HepG2 (cell line): Measurements from ENCODE around the gene MCC. TPM values are rescaled to one million over a fixed set of nuclear protein-coding genes. Genes with fewer than 3 reads are reported as not detected.

Experiments
- CHD4 ChIP-seq: fragments of 200-600 bp; sonication (generic); IDR thresholded peaks from 2 replicates; pipeline ENCODE4 v1.7.0; 2017; ENCODE audit warnings: mild to moderate bottlenecking, low read length, borderline replicate concordance
- CREB1 ChIP-seq, 2 experiments: fragments of 450-650 bp in 1 of 2; IDR thresholded peaks; 2 replicates each; pipeline ENCODE4 v1.6.1; 2016 to 2017; ENCODE audit warnings: control low read depth in 1 of 2, mild to moderate bottlenecking in 1 of 2, missing compliant biosample characterization in 1 of 2, missing genetic modification characterization in 1 of 2
- ETV5 ChIP-seq: IDR thresholded peaks from 2 replicates; pipeline ENCODE4 v1.6.1; 2018; ENCODE audit warnings: missing biosample characterization, missing genetic modification reagents, inconsistent platforms, borderline replicate concordance
- FOSL1 ChIP-seq: sonication (generic); formaldehyde crosslinking; IDR thresholded peaks from 2 replicates; pipeline ENCODE4 v1.9.0; 2021; ENCODE audit warnings: missing genetic modification reagents, borderline replicate concordance
- FOXA3 ChIP-seq: IDR thresholded peaks from 2 replicates; pipeline ENCODE4 v1.6.1; 2016; ENCODE audit warnings: missing genetic modification reagents, missing compliant biosample characterization
- FOXO1 ChIP-seq: sonication (generic); formaldehyde crosslinking; IDR thresholded peaks from 2 replicates; pipeline ENCODE4 v1.4.0; 2020; ENCODE audit warnings: missing genetic modification reagents
- HNF4A ChIP-seq: sonication (generic); formaldehyde crosslinking; IDR thresholded peaks from 2 replicates; pipeline ENCODE4 v1.4.0; 2020; ENCODE audit warnings: missing genetic modification reagents
- HOXA5 ChIP-seq: sonication (generic); formaldehyde crosslinking; IDR thresholded peaks from 2 replicates; pipeline ENCODE4 v1.4.0; 2020; ENCODE audit warnings: missing genetic modification reagents
- JUNB ChIP-seq: sonication (generic); formaldehyde crosslinking; IDR thresholded peaks from 2 replicates; pipeline ENCODE4 v1.8.0; 2022; ENCODE audit warnings: missing genetic modification reagents, mild to moderate bottlenecking, borderline replicate concordance
- MXD4 ChIP-seq: IDR thresholded peaks from 2 replicates; pipeline ENCODE4 v1.6.1; 2016; ENCODE audit warnings: mild to moderate bottlenecking, missing biosample characterization, missing genetic modification reagents
- NR2F2 ChIP-seq: IDR thresholded peaks from 2 replicates; pipeline ENCODE4 v1.6.1; 2012; ENCODE audit warnings: low read depth, inconsistent platforms, borderline replicate concordance
- PITX1 ChIP-seq: sonication (generic); formaldehyde crosslinking; IDR thresholded peaks from 2 replicates; pipeline ENCODE4 v1.5.1; 2020; ENCODE audit warnings: mild to moderate bottlenecking, missing genetic modification reagents
- RARA ChIP-seq: IDR thresholded peaks from 2 replicates; pipeline ENCODE4 v1.6.1; 2016; ENCODE audit warnings: missing genetic modification reagents, missing compliant biosample characterization
- RFXANK ChIP-seq: IDR thresholded peaks from 2 replicates; pipeline ENCODE4 v1.6.1; 2016
- SMARCC2 ChIP-seq: fragments of 450-650 bp; IDR thresholded peaks from 2 replicates; pipeline ENCODE4 v1.6.1; 2017; ENCODE audit warnings: antibody characterized with exemption, mild to moderate bottlenecking
- SOX6 ChIP-seq, 2 experiments: fragments of 450-650 bp in 1 of 2; sonication (generic) in 1 of 2; formaldehyde crosslinking in 1 of 2; IDR thresholded peaks; 2 replicates each; pipeline versions ENCODE4 v1.4.0 to v1.6.1; 2017 to 2020; ENCODE audit warnings: antibody characterized with exemption in 1 of 2, mild to moderate bottlenecking in 1 of 2, missing genetic modification reagents in 1 of 2
- TCF7 ChIP-seq: sonication (generic); IDR thresholded peaks from 2 replicates; pipeline ENCODE4 v1.6.1; 2016; ENCODE audit warnings: antibody characterized with exemption, low read depth
- ZFX ChIP-seq: sonication (generic); formaldehyde crosslinking; IDR thresholded peaks from 2 replicates; pipeline ENCODE4 v1.4.0; 2020; ENCODE audit warnings: mild to moderate bottlenecking, low read depth, missing genetic modification reagents, moderate library complexity
- ZNF343 ChIP-seq: sonication (generic); formaldehyde crosslinking; IDR thresholded peaks from 2 replicates; pipeline ENCODE4 v1.4.0; 2020; ENCODE audit warnings: mild to moderate bottlenecking, missing genetic modification reagents
- ZNF430 ChIP-seq: sonication (generic); formaldehyde crosslinking; IDR thresholded peaks from 2 replicates; pipeline ENCODE4 v1.9.0; 2021; ENCODE audit warnings: mild to moderate bottlenecking, missing genetic modification reagents
- polyA plus RNA-seq, 8 experiments: library from polyadenylated mRNA; depleted of rRNA in 3 of 8; stranded (reverse) in 7 of 8; unstranded in 1 of 8; fragments of >200 nt; fragmentation: Illumina TruSeq in 4 of 8; extraction: Trizol in 4 of 8; gene quantifications; 2 replicates each; pipeline versions ENCODE4 v1.2.1 to v1.2.3, GENCODE V29; 2011 to 2016; ENCODE audit warnings: low read depth in 4 of 8, missing spikeins in 1 of 8, mixed read lengths in 1 of 8; ENCODE audit not compliant: insufficient read depth in 1 of 8
- total RNA-seq, 5 experiments: library from RNA; depleted of rRNA; stranded (reverse); fragments of >200 nt; fragmentation: Illumina TruSeq; extraction: Trizol; gene quantifications; 2 replicates each; pipeline ENCODE4 v1.2.3, GENCODE V29; 2016; ENCODE audit warnings: low read depth in 1 of 5
- TF ChIP-seq, protein P1 (sequence below): sonication (generic); formaldehyde crosslinking; IDR thresholded peaks from 2 replicates; pipeline ENCODE4 v1.4.0; 2020; ENCODE audit warnings: missing genetic modification reagents
- TF ChIP-seq, protein P2 (sequence below): sonication (generic); formaldehyde crosslinking; IDR thresholded peaks from 2 replicates; pipeline ENCODE4 v1.8.0; 2022; ENCODE audit warnings: missing genetic modification reagents, mild to moderate bottlenecking, borderline replicate concordance
- TF ChIP-seq, protein P3 (sequence below): sonication (generic); formaldehyde crosslinking; conservative IDR thresholded peaks from 2 replicates; pipeline ENCODE4 v1.4.0; 2020; ENCODE audit warnings: missing genetic modification reagents
- TF ChIP-seq, protein P4 (sequence below): IDR thresholded peaks from 2 replicates; pipeline ENCODE4 v1.6.1; 2018; ENCODE audit warnings: missing genetic modification reagents, mild to moderate bottlenecking, missing compliant biosample characterization
- TF ChIP-seq, protein P5 (sequence below): IDR thresholded peaks from 2 replicates; pipeline ENCODE4 v1.6.1; 2016; ENCODE audit warnings: low read depth, borderline replicate concordance

Gene MCC
- total and polyA plus RNA-seq, 2 of the 13 experiments (the other 11 are each of a cell fraction or from before 2014, with no cell fraction given): 0.55 to 2.4 TPM

DNA sequence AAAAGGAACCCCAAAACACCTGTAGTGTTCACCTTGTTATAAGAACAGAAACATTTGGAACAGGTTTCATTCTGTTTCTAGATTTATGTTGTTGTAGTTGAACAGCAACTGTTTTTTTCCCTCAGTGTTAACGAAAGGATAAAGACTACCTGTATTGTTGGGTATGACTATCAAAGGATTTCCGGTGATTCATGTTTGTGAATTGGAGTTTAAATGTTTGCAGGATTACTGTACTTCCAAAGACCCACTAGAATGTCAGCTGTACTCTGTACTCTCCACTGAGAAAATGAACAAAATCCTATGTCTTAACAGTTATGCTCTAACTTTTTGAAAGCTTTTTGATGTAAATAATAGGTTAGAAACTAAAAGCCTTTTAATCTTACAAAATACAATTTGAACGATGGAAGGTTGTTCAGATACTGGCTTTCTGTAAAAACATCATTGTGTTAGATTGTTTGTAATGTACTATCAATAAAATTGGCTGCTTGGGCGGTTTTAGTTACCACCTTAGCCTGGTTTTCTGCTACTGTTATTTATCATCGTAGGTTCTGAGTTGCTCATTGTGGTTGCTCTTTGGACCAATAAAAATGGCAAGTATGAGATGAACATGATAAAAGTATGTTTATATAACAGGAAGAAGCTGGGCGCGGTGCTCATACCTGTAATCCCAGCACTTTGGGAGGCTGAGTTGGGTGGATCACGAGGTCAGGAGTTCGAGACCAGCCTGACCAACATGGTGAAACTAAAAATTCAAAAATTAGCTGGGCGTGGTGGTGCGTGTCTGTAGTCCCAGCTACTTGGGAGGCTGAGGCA, 467.6 kb downstream of the MCC start (continued):
- peak; percentile 83; the same call in 1 of the 2 replicates for TF ChIP-seq CHD4
- TF ChIP-seq, protein P1, sequence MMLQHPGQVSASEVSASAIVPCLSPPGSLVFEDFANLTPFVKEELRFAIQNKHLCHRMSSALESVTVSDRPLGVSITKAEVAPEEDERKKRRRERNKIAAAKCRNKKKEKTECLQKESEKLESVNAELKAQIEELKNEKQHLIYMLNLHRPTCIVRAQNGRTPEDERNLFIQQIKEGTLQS (CRISPR knock-in tag): peak; percentile 50; the same call in 1 of the 2 replicates
- peak; percentile 93 for TF ChIP-seq FOSL1 (CRISPR knock-in tag)
- no peak for TF ChIP-seq MXD4 (CRISPR knock-in tag)
- TF ChIP-seq ZNF430: peak; percentile 47; the same call in 1 of the 2 replicates
- TF ChIP-seq HOXA5 (CRISPR knock-in tag): 0 out of 2 replicates have a peak, but pooled peaks have one; percentile 41
- peak; percentile 65 for TF ChIP-seq RARA (CRISPR knock-in tag)
- TF ChIP-seq RFXANK (CRISPR knock-in tag): no peak
- TF ChIP-seq, protein P2, sequence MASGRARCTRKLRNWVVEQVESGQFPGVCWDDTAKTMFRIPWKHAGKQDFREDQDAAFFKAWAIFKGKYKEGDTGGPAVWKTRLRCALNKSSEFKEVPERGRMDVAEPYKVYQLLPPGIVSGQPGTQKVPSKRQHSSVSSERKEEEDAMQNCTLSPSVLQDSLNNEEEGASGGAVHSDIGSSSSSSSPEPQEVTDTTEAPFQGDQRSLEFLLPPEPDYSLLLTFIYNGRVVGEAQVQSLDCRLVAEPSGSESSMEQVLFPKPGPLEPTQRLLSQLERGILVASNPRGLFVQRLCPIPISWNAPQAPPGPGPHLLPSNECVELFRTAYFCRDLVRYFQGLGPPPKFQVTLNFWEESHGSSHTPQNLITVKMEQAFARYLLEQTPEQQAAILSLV (CRISPR knock-in tag): no peak
- TF ChIP-seq SOX6 (IDR thresholded peaks at IDR 0.05): no peak
- peak; percentile 82 for TF ChIP-seq SOX6 (CRISPR knock-in tag; IDR thresholded peaks at IDR 0.05)
- TF ChIP-seq, protein P3, sequence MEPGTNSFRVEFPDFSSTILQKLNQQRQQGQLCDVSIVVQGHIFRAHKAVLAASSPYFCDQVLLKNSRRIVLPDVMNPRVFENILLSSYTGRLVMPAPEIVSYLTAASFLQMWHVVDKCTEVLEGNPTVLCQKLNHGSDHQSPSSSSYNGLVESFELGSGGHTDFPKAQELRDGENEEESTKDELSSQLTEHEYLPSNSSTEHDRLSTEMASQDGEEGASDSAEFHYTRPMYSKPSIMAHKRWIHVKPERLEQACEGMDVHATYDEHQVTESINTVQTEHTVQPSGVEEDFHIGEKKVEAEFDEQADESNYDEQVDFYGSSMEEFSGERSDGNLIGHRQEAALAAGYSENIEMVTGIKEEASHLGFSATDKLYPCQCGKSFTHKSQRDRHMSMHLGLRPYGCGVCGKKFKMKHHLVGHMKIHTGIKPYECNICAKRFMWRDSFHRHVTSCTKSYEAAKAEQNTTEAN (CRISPR knock-in tag): 0 out of 2 replicates have a peak, but pooled peaks have one; percentile 39
- no peak for TF ChIP-seq ZNF343 (CRISPR knock-in tag)
- peak; percentile 38; the same call in 1 of the 2 replicates for TF ChIP-seq FOXO1 (CRISPR knock-in tag)
- TF ChIP-seq PITX1 (CRISPR knock-in tag): peak; percentile 76; the same call in 1 of the 2 replicates
- TF ChIP-seq, protein P4, sequence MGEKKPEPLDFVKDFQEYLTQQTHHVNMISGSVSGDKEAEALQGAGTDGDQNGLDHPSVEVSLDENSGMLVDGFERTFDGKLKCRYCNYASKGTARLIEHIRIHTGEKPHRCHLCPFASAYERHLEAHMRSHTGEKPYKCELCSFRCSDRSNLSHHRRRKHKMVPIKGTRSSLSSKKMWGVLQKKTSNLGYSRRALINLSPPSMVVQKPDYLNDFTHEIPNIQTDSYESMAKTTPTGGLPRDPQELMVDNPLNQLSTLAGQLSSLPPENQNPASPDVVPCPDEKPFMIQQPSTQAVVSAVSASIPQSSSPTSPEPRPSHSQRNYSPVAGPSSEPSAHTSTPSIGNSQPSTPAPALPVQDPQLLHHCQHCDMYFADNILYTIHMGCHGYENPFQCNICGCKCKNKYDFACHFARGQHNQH (CRISPR knock-in tag): peak; percentile 19; the same call in 1 of the 2 replicates
- peak; percentile 86; the same call in 1 of the 2 replicates for TF ChIP-seq JUNB (CRISPR knock-in tag)
- TF ChIP-seq, protein P5, sequence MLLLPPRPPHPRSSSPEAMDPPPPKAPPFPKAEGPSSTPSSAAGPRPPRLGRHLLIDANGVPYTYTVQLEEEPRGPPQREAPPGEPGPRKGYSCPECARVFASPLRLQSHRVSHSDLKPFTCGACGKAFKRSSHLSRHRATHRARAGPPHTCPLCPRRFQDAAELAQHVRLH (CRISPR knock-in tag): no peak
- TF ChIP-seq CREB1 (IDR thresholded peaks at IDR 0.05): no peak
- TF ChIP-seq CREB1 (CRISPR knock-in tag; IDR thresholded peaks at IDR 0.05): peak; percentile 37; the same call in 1 of the 2 replicates
- peak; percentile 91 for TF ChIP-seq ETV5
- TF ChIP-seq HNF4A (CRISPR knock-in tag): peak; percentile 33; the same call in 1 of the 2 replicates
- 0 out of 2 replicates have a peak, but pooled peaks have one; percentile 52 for TF ChIP-seq SMARCC2
- TF ChIP-seq ZFX (CRISPR knock-in tag): no peak
- 0 out of 2 replicates have a peak, but pooled peaks have one; percentile 47 for TF ChIP-seq NR2F2
- TF ChIP-seq FOXA3 (CRISPR knock-in tag): peak; percentile 71
- peak; percentile 72 for TF ChIP-seq TCF7
